CD4-positive, alpha-beta T cell treated with Interleukin-6 at 100 ng/mL for 8 hours (primary cell): ENCODE results near the gene TTPAL.

ENCODE experiments used
- DNase-seq: peaks from one replicate; pipeline ENCODE4 v3.0.0-alpha.2; 2020; ENCODE audit warnings: mixed read lengths, low spot score

Gene TTPAL

GRCh38 chr20:44540834-44541233, 65.2 kb downstream of the TTPAL start:
- no peak for DNase-seq

- no peak for DNase-seq
Observed at GRCh38 chr20:44541992-44542391, 66.3 kb downstream of the TTPAL start.

GRCh38 chr20:44542890-44543289, 67.2 kb downstream of the TTPAL start:
- no peak for DNase-seq

GRCh38 chr20:44543358-44543757, 67.7 kb downstream of the TTPAL start:
- DNase-seq, result no peak
